ENCODE data around the gene NUBPL. TPM values are rescaled to one million over a fixed set of nuclear protein-coding genes. Genes with fewer than 3 reads are reported as not detected.
A peak's percentile ranks its signal among the peaks of the same experiment; 100 is the strongest.

Gene NUBPL
- total and polyA plus RNA-seq, 7 donors, result 5.3 to 15.5 (median 9.2) TPM

- TF ChIP-seq POLR2AphosphoS5 (IDR thresholded peaks at IDR 0.05) (no peak), POLR2A (IDR thresholded peaks at IDR 0.05) (no peak), EP300 (IDR thresholded peaks at IDR 0.05) (no peak)
- TF ChIP-seq, protein P1, sequence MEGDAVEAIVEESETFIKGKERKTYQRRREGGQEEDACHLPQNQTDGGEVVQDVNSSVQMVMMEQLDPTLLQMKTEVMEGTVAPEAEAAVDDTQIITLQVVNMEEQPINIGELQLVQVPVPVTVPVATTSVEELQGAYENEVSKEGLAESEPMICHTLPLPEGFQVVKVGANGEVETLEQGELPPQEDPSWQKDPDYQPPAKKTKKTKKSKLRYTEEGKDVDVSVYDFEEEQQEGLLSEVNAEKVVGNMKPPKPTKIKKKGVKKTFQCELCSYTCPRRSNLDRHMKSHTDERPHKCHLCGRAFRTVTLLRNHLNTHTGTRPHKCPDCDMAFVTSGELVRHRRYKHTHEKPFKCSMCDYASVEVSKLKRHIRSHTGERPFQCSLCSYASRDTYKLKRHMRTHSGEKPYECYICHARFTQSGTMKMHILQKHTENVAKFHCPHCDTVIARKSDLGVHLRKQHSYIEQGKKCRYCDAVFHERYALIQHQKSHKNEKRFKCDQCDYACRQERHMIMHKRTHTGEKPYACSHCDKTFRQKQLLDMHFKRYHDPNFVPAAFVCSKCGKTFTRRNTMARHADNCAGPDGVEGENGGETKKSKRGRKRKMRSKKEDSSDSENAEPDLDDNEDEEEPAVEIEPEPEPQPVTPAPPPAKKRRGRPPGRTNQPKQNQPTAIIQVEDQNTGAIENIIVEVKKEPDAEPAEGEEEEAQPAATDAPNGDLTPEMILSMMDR (IDR thresholded peaks at IDR 0.05), result no peak
- H3K36me3 ChIP-seq, result no peaks in the 10 kb centered on the region
- peaks cover 0 to 7% (median 3%) of the 10 kb centered on the region in 4 donors for H3K4me1 ChIP-seq
- WGBS, 2 donors, result 35 to 49% methylated on average over 7 of the region's 7 CpGs
- H3K9me3 ChIP-seq, result no peaks in the 10 kb centered on the region
- peak overlapping the region; percentile 65 to 81 (median 70) for H3K4me3 ChIP-seq
- intact Hi-C loops (cut with DNase I), result loop anchor here (5.0 kb wide), 5 partner anchors 103 to 642 kb away; partner anchors contain the start of genes ARHGAP5, DTD2, HEATR5A and RNU6-7
- no peaks in the 10 kb centered on the region for H3K27me3 ChIP-seq
- no peak for DNase-seq
- H3K27ac ChIP-seq, result peak overlapping the region; percentile 84 to 91 (median 86)
Measured at GRCh38 chr14:31560759-31561154, 447 bp upstream of the NUBPL start.

DNA sequence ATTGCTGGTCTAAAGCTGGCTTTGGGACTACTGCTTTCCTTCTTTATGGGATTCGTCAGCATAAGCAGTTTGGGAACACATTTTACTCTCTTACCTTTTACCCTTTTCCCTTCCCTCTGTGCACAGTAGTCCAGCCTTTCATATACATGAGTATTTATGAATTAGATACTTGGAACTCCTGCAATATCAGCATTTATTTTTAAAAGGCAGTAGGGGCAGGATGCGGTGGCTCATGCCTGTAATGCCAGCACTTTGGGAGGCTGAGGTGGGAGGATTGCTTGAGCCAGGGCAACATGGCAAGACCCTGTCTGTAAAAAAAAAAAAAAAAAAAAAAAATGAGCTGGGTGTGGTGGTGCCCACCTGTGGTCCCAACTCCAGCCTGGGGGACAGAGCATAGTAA lies 3.0 kb downstream of the NUBPL start:
- peaks cover 0 to 13% (median 0%) of the 10 kb centered on the region in 4 donors for H3K36me3 ChIP-seq
- H3K4me3 ChIP-seq, result no peak overlapping the region
- DNase-seq, result no peak
- intact Hi-C loops (cut with DNase I), result loop anchor here (5.0 kb wide), 5 partner anchors 107 to 638 kb away; partner anchors contain the start of genes ARHGAP5, DTD2, HEATR5A and RNU6-7
- H3K4me1 ChIP-seq, result peaks cover 0 to 7% (median 3%) of the 10 kb centered on the region in 4 donors
- 96 to 100% methylated on average over 2 of the region's 2 CpGs for WGBS, 2 donors
- no peak overlapping the region for H3K27ac ChIP-seq
- no peaks in the 10 kb centered on the region for H3K27me3 ChIP-seq
- TF ChIP-seq POLR2A (IDR thresholded peaks at IDR 0.05) (no peak), EP300 (IDR thresholded peaks at IDR 0.05) (no peak), POLR2AphosphoS5 (IDR thresholded peaks at IDR 0.05) (no peak)
- TF ChIP-seq, protein P1 (IDR thresholded peaks at IDR 0.05), result no peak
- H3K9me3 ChIP-seq, result no peaks in the 10 kb centered on the region

GRCh38 chr14:31566456-31566855 lies 5.3 kb downstream of the NUBPL start:
- 86 to 91% methylated on average over 1 of the region's 1 CpG for WGBS, 2 donors

DNA sequence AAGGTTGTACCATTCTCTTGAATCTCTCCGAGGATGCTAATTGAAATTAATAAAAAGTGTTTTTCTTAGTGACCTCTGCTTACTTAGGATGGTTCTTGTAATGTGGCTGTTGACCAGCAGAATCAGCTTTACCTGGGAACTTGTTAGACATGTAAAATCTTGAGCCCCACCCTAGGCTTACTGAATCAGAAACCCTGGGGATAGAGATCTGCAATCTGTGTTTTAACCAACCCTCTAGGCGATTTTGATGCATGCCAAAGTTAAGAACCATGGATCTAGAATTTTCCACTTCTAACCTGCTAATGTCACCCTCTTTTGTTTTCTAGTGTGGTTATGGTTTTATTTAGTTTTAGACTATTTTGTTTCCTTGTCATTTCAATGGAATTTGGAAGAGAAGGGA lies 6.5 kb downstream of the NUBPL start:
- no peak overlapping the region for H3K4me3 ChIP-seq
- H3K27ac ChIP-seq, result peak overlapping the region in 1 of 4 donors; percentile 34
- H3K36me3 ChIP-seq, result peaks cover 0 to 13% (median 0%) of the 10 kb centered on the region in 4 donors
- TF ChIP-seq, protein P1 (IDR thresholded peaks at IDR 0.05), result no peak
- TF ChIP-seq POLR2A (IDR thresholded peaks at IDR 0.05) (no peak), POLR2AphosphoS5 (IDR thresholded peaks at IDR 0.05) (no peak), EP300 (IDR thresholded peaks at IDR 0.05) (no peak)
- H3K4me1 ChIP-seq, result peaks cover 0 to 11% (median 10%) of the 10 kb centered on the region in 4 donors
- H3K9me3 ChIP-seq, result no peaks in the 10 kb centered on the region
- WGBS, 2 donors, result 90 to 92% methylated on average over 2 of the region's 2 CpGs
- H3K27me3 ChIP-seq, result no peaks in the 10 kb centered on the region
- intact Hi-C loops (cut with DNase I), result no loop called here
- no peak for DNase-seq

More at GRCh38 chr14:31566456-31566855, 5.3 kb downstream of the NUBPL start:
- H3K27me3 ChIP-seq, result no peaks in the 10 kb centered on the region
- H3K4me1 ChIP-seq, result peaks cover 0 to 16% (median 11%) of the 10 kb centered on the region in 4 donors
- TF ChIP-seq, protein P1 (IDR thresholded peaks at IDR 0.05), result no peak
- no peak for TF ChIP-seq POLR2A (IDR thresholded peaks at IDR 0.05)
- no peak for TF ChIP-seq POLR2AphosphoS5 (IDR thresholded peaks at IDR 0.05)
- no peak for TF ChIP-seq EP300 (IDR thresholded peaks at IDR 0.05)
- no peaks in the 10 kb centered on the region for H3K9me3 ChIP-seq
- DNase-seq, result no peak
- intact Hi-C loops (cut with DNase I), result no loop called here
- H3K4me3 ChIP-seq, result no peak overlapping the region
- H3K36me3 ChIP-seq, result peaks cover 0 to 13% (median 0%) of the 10 kb centered on the region in 4 donors
- no peak overlapping the region for H3K27ac ChIP-seq

Measured in sigmoid colon (tissue), 7 donors.